ENCODE measurements around the gene APOBEC2. TPM values are rescaled to one million over a fixed set of nuclear protein-coding genes. Genes with fewer than 3 reads are reported as not detected.

APOBEC2 gene
- total RNA-seq, 3 donors from 2014 or later, result not detected

DNA sequence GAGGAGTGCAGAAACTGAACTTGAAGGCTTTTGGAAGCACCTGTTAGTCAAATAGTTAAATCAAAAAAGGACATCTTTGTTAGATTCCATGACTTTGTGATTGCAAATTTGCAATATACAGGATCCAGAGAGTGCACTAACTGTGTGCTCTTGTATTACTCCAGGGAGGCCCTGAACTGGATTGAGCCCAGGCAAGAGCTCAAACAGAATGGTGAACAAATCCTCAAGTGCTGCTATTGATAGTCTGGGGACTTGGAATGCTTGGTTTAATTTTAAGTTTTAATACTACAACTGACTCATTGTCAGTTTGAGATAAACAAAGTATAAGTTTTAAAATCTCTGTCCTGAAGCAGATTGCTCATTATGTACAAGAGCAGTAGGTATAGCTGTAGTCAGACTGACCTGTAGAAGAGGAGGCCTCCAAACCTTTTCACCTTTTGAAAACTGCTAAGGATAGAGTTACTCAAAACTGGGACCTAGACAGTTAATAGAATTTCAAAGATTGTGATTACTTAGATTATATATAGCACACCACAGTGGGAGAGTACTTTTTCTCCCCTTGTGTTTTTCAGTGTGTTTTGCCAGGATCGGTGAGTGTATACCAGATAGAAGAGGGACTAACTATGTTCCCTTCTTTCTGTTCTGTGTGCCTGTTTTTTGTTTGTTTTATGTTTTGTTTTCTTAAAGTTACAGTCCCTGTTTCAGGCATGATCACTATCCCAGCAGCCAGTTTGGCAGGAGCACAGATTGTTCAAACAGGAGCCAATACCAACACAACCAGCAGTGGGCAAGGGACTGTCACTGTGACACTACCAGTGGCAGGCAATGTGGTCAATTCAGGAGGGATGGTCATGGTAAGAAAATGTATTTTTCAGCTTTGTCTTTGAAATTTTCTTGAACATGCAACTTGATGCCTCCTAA lies 38.1 kb downstream of the APOBEC2 start:
- ATAC-seq (no peak), DNase-seq (no peak)
- Histone ChIP-seq H3K4me3 (no peak overlapping the region), H3K36me3 (ENCODE audit: low read depth) (peaks cover 11% of the 10 kb centered on the region), H3K9me3 (no peaks in the 10 kb centered on the region), H3K4me1 (ENCODE audit: low read depth) (no peaks in the 10 kb centered on the region)
- intact Hi-C loops (cut with DNase I, micrococcal nuclease), result no loop called here
- TF ChIP-seq, protein P1, sequence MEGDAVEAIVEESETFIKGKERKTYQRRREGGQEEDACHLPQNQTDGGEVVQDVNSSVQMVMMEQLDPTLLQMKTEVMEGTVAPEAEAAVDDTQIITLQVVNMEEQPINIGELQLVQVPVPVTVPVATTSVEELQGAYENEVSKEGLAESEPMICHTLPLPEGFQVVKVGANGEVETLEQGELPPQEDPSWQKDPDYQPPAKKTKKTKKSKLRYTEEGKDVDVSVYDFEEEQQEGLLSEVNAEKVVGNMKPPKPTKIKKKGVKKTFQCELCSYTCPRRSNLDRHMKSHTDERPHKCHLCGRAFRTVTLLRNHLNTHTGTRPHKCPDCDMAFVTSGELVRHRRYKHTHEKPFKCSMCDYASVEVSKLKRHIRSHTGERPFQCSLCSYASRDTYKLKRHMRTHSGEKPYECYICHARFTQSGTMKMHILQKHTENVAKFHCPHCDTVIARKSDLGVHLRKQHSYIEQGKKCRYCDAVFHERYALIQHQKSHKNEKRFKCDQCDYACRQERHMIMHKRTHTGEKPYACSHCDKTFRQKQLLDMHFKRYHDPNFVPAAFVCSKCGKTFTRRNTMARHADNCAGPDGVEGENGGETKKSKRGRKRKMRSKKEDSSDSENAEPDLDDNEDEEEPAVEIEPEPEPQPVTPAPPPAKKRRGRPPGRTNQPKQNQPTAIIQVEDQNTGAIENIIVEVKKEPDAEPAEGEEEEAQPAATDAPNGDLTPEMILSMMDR (IDR thresholded peaks at IDR 0.05), result no peak

GRCh38 chr6:41092421-41093140 lies 39.6 kb downstream of the APOBEC2 start:
- ATAC-seq (no peak), DNase-seq (no peak)
- Histone ChIP-seq H3K9me3 (no peaks in the 10 kb centered on the region), H3K4me1 (ENCODE audit: low read depth) (no peaks in the 10 kb centered on the region), H3K36me3 (ENCODE audit: low read depth) (peaks cover 18% of the 10 kb centered on the region), H3K4me3 (no peak overlapping the region)
- TF ChIP-seq, protein P1 (IDR thresholded peaks at IDR 0.05), result no peak
- intact Hi-C loops (cut with DNase I, micrococcal nuclease), result no loop called here

DNA sequence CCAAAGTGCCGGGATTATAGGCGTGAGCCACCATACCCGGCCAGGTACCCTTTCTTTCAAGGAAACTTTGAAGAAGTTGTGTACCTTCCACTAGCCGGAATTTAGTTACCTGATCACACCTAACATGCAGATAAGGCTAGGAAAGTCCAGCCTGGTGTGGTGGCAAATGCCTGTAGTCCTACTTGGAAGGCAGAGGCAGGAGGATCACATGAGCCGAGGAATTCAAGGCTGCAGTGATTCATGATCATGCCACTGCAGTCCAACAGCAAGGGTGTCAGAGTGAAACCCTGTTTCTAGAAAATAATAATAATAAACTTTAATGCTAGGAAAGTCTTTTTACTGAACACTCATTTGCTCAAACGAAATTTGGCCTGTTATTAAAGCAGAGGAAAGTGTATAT lies 40.7 kb downstream of the APOBEC2 start:
- no peak for DNase-seq
- Histone ChIP-seq H3K9me3 (no peaks in the 10 kb centered on the region), H3K4me3 (no peak overlapping the region), H3K36me3 (ENCODE audit: low read depth) (peaks cover 25% of the 10 kb centered on the region), H3K4me1 (ENCODE audit: low read depth) (no peaks in the 10 kb centered on the region)
- intact Hi-C loops (cut with DNase I, micrococcal nuclease), result no loop called here
- TF ChIP-seq, protein P1 (IDR thresholded peaks at IDR 0.05), result no peak
- ATAC-seq, result no peak

DNA sequence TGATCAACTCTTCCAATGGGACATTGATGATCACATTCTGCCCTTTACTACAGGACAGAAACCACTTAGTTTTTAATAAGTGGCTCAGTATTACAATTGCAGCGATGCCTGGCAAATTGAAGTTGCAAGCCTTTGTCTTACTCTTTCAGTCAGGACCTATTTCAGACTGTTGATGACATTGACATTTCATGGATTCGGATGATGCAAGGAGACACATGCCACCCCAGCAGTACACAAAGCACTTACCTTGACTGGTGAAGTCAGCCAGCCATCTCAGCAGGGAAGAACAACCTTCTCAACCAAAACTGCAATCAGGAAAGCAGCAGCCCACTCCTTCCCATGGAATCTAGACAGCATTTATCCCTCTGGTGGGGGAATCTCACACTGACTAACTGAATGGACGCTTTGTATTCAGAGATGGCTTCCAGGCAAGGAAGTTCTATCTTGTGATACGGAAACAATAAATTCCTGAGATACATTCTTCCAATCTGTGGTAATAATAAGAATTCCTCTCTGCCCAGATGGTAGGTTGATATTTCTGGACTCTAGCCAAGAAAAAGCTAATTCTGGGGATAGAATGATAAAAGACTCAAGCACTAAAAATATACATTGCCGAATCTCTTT lies 44.6 kb downstream of the APOBEC2 start:
- H3K4me3 ChIP-seq, result no peak overlapping the region
- no peaks in the 10 kb centered on the region for H3K9me3 ChIP-seq
- ATAC-seq, result no peak
- intact Hi-C loops (cut with DNase I, micrococcal nuclease), result no loop called here
- H3K4me1 ChIP-seq (ENCODE audit: low read depth), result no peaks in the 10 kb centered on the region
- peaks cover 16% of the 10 kb centered on the region for H3K36me3 ChIP-seq (ENCODE audit: low read depth)
- no peak for DNase-seq
- TF ChIP-seq, protein P1 (IDR thresholded peaks at IDR 0.05), result no peak

DNA sequence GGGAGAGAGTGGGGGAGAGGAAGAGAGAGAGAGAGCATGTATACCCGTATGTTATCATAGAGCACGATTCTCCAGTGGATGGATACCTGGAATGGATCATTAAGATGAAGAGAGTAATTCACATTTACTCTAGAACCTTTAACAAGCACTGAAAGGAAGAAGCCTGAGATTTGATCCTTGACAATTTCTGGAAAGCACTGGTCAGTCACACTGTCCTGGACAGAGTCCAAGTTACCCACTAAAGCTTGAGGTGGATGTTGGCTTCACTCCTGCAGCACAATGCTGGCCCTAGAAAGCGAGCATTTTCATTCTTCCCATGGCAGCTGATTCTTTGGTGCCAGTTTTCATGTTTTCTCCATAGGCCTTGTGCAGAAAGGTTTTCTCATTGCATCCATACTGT lies 45.4 kb downstream of the APOBEC2 start:
- ATAC-seq (no peak), DNase-seq (no peak)
- TF ChIP-seq, protein P1 (IDR thresholded peaks at IDR 0.05), result no peak
- no peak overlapping the region for H3K4me3 ChIP-seq
- H3K4me1 ChIP-seq (ENCODE audit: low read depth), result no peaks in the 10 kb centered on the region
- H3K36me3 ChIP-seq (ENCODE audit: low read depth), result peaks cover 16% of the 10 kb centered on the region
- intact Hi-C loops (cut with DNase I, micrococcal nuclease), result no loop called here
- H3K9me3 ChIP-seq, result no peaks in the 10 kb centered on the region

Data from mucosa of descending colon (tissue), 3 donors.